Stimulated activated CD4-positive, alpha-beta T cell treated with anti-CD3 and anti-CD28 coated beads, Interleukin-4, amount 100 ng/mL, for 4 hours (primary cell): Measurements from ENCODE around the gene LRGUK.

Experiments
- DNase-seq, 2 experiments: peaks; one replicate each; pipeline ENCODE4 v3.0.0-alpha.2; 2020

Gene LRGUK

GRCh38 chr7:134312717-134313116, 185.6 kb downstream of the LRGUK start:
- DNase-seq = no peak

- DNase-seq = no peak
Observed at GRCh38 chr7:134313543-134313942, 186.4 kb downstream of the LRGUK start.
